Measurements from ENCODE around the gene CACNB2.

GRCh38 chr10:18260310-18260922, 120.2 kb downstream of the CACNB2 start:
- no peak for TF ChIP-seq POLR2A (IDR thresholded peaks at IDR 0.05; ENCODE audit: low read depth, low read length)
- TF ChIP-seq POLR2AphosphoS5 (IDR thresholded peaks at IDR 0.05; ENCODE audit: low read depth, low read length): no peak
- no peak for TF ChIP-seq PAX5 (IDR thresholded peaks at IDR 0.05; ENCODE audit: insufficient read depth, low read length, severe bottlenecking)
